GM06990 (cell line): ENCODE results near the gene VAV1.

Source experiments
- DNase-seq: peaks from one replicate; pipeline ENCODE4 v3.0.0-alpha.2; 2011; ENCODE audit not compliant: insufficient read length; ENCODE audit errors: extremely low read depth
- H3K27me3 ChIP-seq: replicated peaks from 2 replicates; pipeline ENCODE4 v1.6.0; 2011; ENCODE audit warnings: low read length; ENCODE audit not compliant: control insufficient read depth, insufficient read depth
- H3K36me3 ChIP-seq: 2 replicates; pipeline ENCODE4 v1.5.1; 2011; ENCODE audit warnings: low read length; ENCODE audit not compliant: control insufficient read depth, insufficient read depth
- H3K4me3 ChIP-seq: replicated peaks from 2 replicates; pipeline ENCODE4 v1.5.1; 2011; ENCODE audit warnings: low read depth, mild to moderate bottlenecking, control low read depth, low read length
- TF ChIP-seq, protein P1 (sequence below): IDR thresholded peaks from 2 replicates; pipeline ENCODE4 v1.5.1; 2011; ENCODE audit warnings: low read length, control low read depth, mild to moderate bottlenecking, inconsistent platforms; ENCODE audit not compliant: insufficient read depth, poor library complexity, severe bottlenecking

VAV1 gene

GRCh38 chr19:6807291-6807690, 34.8 kb downstream of the VAV1 start:
- peaks cover 2% of the 10 kb centered on the region; the same call in 1 of the 2 replicates for H3K36me3 ChIP-seq
- TF ChIP-seq, protein P1, sequence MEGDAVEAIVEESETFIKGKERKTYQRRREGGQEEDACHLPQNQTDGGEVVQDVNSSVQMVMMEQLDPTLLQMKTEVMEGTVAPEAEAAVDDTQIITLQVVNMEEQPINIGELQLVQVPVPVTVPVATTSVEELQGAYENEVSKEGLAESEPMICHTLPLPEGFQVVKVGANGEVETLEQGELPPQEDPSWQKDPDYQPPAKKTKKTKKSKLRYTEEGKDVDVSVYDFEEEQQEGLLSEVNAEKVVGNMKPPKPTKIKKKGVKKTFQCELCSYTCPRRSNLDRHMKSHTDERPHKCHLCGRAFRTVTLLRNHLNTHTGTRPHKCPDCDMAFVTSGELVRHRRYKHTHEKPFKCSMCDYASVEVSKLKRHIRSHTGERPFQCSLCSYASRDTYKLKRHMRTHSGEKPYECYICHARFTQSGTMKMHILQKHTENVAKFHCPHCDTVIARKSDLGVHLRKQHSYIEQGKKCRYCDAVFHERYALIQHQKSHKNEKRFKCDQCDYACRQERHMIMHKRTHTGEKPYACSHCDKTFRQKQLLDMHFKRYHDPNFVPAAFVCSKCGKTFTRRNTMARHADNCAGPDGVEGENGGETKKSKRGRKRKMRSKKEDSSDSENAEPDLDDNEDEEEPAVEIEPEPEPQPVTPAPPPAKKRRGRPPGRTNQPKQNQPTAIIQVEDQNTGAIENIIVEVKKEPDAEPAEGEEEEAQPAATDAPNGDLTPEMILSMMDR = no peak
- H3K27me3 ChIP-seq = no peaks in the 10 kb centered on the region
- DNase-seq = no peak
- H3K4me3 ChIP-seq = no peak overlapping the region

DNA sequence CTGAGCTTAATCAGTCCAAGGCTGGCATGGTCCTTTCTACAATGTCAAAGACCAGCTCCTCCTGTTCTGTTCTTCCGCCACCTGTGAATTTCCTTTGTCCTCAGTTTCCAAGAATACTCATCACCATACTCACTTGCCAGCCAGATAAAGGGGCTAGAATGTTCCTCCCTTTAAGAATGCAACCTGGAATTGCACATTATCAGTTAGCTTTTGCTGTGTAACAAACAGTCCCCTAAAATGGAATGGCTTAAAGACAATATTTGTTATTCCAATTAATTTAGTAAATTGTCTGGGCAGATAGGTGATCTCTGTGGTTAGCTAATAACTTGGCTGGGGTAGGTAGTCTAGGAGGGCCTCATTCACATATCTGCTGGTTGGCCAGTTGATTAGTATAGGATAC, 36.0 kb downstream of the VAV1 start:
- H3K4me3 ChIP-seq = no peak overlapping the region
- H3K27me3 ChIP-seq = no peaks in the 10 kb centered on the region
- TF ChIP-seq, protein P1 = no peak
- H3K36me3 ChIP-seq = peaks cover 2% of the 10 kb centered on the region; the same call in 1 of the 2 replicates
- DNase-seq = no peak

DNA sequence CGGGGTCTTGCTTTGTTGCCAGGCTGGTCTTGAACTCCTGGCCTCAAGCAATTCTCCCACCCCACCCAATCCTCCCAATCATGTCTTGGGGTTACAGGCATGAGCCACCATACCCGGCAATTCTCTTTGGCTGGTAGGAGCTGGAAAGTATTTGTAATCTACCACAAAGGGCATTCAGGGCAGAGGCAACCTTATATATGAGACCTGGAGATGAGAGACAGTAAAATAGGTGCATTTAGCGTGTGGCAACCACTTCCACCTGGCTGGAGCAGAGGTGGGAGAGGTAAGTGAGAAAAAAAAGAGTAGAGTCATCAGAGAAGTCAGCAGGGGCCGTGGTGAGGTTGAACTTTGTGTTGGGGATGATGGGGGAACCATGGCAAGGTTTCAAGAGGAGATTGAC, 36.8 kb downstream of the VAV1 start:
- TF ChIP-seq, protein P1 = no peak
- Histone ChIP-seq H3K27me3 (no peaks in the 10 kb centered on the region), H3K36me3 (peaks cover 2% of the 10 kb centered on the region; the same call in 1 of the 2 replicates), H3K4me3 (no peak overlapping the region)
- DNase-seq = no peak

DNA sequence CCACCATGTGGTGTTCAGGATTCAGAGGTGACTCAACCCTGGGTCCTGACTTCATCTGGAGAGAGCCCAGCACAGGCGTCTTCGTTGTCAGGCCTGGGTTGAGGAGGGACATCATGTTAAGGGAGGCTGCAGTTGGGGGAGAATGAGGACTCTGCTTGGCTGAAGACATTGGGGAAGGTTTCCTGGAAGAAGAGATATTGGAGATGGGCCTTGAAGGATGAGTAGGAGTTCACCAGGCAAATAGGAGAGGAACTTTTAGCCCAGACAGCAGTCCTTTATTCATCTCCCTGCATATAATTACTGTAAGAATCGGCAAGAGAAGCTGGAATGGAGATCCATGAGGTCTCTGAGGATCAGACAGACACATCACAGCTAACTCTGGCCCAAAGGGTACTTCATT, 38.9 kb downstream of the VAV1 start:
- peaks cover 2% of the 10 kb centered on the region; the same call in 1 of the 2 replicates for H3K36me3 ChIP-seq
- no peak for DNase-seq
- H3K4me3 ChIP-seq = no peak overlapping the region
- no peaks in the 10 kb centered on the region for H3K27me3 ChIP-seq
- TF ChIP-seq, protein P1 = no peak

GRCh38 chr19:6811906-6812305, 39.4 kb downstream of the VAV1 start:
- Histone ChIP-seq H3K4me3 (no peak overlapping the region), H3K27me3 (no peaks in the 10 kb centered on the region), H3K36me3 (peaks cover 2% of the 10 kb centered on the region; the same call in 1 of the 2 replicates)
- TF ChIP-seq, protein P1 = no peak
- DNase-seq = no peak

DNA sequence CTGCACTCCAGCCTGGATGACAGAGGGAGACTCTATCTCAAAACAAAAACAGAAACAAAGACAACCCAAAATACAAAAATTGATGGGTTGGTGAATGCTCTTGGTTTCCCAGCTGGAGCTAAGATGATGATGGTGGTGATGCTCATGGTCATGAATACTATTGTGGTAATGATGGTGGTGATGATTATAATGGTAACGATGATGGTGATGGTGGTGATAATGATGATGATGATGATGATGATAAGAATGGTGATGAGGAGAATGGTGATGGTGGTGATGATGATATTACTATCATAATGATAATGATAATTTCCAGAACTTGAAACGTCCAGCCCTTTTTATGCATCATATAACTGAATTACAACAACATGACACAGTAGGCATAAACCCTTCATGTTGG, 40.1 kb downstream of the VAV1 start:
- no peak for DNase-seq
- H3K4me3 ChIP-seq = no peak overlapping the region
- peaks cover 2% of the 10 kb centered on the region; the same call in 1 of the 2 replicates for H3K36me3 ChIP-seq
- H3K27me3 ChIP-seq = no peaks in the 10 kb centered on the region
- TF ChIP-seq, protein P1 = no peak
